G401.6 (cell line): ENCODE data around the gene CHKA.

ENCODE experiments used
- FAIRE-seq: peaks from 2 replicates; lab custom pipeline; 2012; peaks lifted over from hg19 to GRCh38; lab: Jason Lieb, UNC

CHKA gene

GRCh38 chr11:68044145-68044813 is 76.9 kb downstream of the CHKA start:
- no peak for FAIRE-seq

- FAIRE-seq: no peak
Measured at GRCh38 chr11:68043349-68044144, 77.6 kb downstream of the CHKA start.

- FAIRE-seq: no peak
Measured at GRCh38 chr11:68043029-68043348, 78.2 kb downstream of the CHKA start.

- no peak for FAIRE-seq
Measured at GRCh38 chr11:68042219-68043028, 78.8 kb downstream of the CHKA start.

GRCh38 chr11:68041617-68042218 is 79.5 kb downstream of the CHKA start:
- no peak for FAIRE-seq

- no peak for FAIRE-seq
Measured at GRCh38 chr11:68040957-68041591, 80.1 kb downstream of the CHKA start.

GRCh38 chr11:68040101-68040956 is 80.9 kb downstream of the CHKA start:
- peak; percentile 72 for FAIRE-seq

- FAIRE-seq: no peak
Measured at GRCh38 chr11:68039526-68040086, 81.6 kb downstream of the CHKA start.

- no peak for FAIRE-seq
Measured at GRCh38 chr11:68038718-68039525, 82.3 kb downstream of the CHKA start, which contains the start of gene TCIRG1. Gene TCIRG1, plus strand, starts transcription at chr11:68039025. Its CDS starts 2,247 bp downstream, at chr11:68041272.

- no peak for FAIRE-seq
Measured at GRCh38 chr11:68038226-68038717, 82.9 kb downstream of the CHKA start.

GRCh38 chr11:68037411-68038225 is 83.6 kb downstream of the CHKA start:
- no peak for FAIRE-seq

GRCh38 chr11:68036717-68037239 is 84.4 kb downstream of the CHKA start:
- FAIRE-seq: no peak

- FAIRE-seq: no peak
Measured at GRCh38 chr11:68036141-68036716, 85.0 kb downstream of the CHKA start.

GRCh38 chr11:68035266-68035876 is 85.8 kb downstream of the CHKA start:
- FAIRE-seq: no peak

- no peak for FAIRE-seq
Measured at GRCh38 chr11:68033708-68034045, 87.5 kb downstream of the CHKA start.

- FAIRE-seq: no peak
Measured at GRCh38 chr11:68032997-68033707, 88.0 kb downstream of the CHKA start.

GRCh38 chr11:68032003-68032402 is 89.2 kb downstream of the CHKA start:
- no peak for FAIRE-seq
